Gastroesophageal sphincter (tissue), 3 donors: ENCODE results near the gene XIRP2.

Experiments used
- CTCF ChIP-seq, 4 experiments: fragments of 200-600 bp in 2 of 4; fragments of 450-650 bp in 2 of 4; sonication (generic) in 1 of 4; IDR thresholded peaks; one replicate each; pipeline ENCODE4 v1.5.1; 2017 to 2019; ENCODE audit warnings: antibody characterized with exemption in 4 of 4, mild to moderate bottlenecking in 2 of 4, moderate library complexity in 2 of 4
- EP300 ChIP-seq: sonication (generic); formaldehyde crosslinking; IDR thresholded peaks from one replicate; pipeline ENCODE4 v1.6.1; 2017; ENCODE audit warnings: antibody characterized with exemption, mild to moderate bottlenecking
- POLR2A ChIP-seq, 2 donors: fragments of 450-650 bp; IDR thresholded peaks; one replicate each; pipeline ENCODE4 v1.6.1; 2017; ENCODE audit warnings: antibody characterized with exemption in 2 of 2, mild to moderate bottlenecking in 2 of 2, moderate library complexity in 1 of 2
- POLR2AphosphoS5 ChIP-seq: sonication (generic); formaldehyde crosslinking; IDR thresholded peaks from one replicate; pipeline ENCODE4 v1.6.1; 2017; ENCODE audit warnings: antibody characterized with exemption

GRCh38 chr2:166972418-166972817 lies 84.1 kb downstream of the XIRP2 start:
- TF ChIP-seq POLR2A (IDR thresholded peaks at IDR 0.05) (no peak), CTCF (IDR thresholded peaks at IDR 0.05) (no peak), POLR2AphosphoS5 (no peak), EP300 (no peak)
